Activated T-cell treated with anti-CD3 and anti-CD28 coated beads, Interleukin-2, amount 50 U/mL, for 1 hour (primary cell): Measurements from ENCODE around the gene PPM1D.

Experiments
- DNase-seq: peaks from one replicate; pipeline ENCODE4 v3.0.0-alpha.2; 2020

PPM1D gene

DNA sequence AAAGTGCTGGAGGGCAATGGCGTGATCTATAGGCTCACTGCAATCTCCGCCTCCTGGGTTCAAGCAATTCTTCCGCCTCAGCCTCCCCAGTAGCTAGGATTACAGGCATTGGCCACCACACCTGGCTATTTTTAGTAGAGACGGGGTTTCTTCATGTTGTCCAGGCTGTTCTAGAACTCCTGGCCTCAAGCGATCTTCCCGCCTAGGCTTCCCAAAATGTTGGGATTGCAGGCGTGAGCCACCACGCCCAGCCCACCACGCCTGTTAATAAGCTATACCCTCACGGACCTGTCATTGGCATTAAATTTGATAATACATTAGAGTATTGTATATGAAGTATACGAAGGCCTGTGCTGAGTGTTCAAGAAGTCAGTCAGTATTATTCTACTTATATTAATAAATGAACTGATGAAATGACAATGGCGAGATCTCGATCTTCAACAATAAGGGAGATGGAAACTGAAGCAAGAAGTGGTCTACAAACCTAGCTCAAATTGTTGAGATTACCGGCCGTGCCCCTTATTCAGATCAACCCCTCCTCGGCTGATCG lies 76.8 kb downstream of the PPM1D start:
- no peak for DNase-seq

DNA sequence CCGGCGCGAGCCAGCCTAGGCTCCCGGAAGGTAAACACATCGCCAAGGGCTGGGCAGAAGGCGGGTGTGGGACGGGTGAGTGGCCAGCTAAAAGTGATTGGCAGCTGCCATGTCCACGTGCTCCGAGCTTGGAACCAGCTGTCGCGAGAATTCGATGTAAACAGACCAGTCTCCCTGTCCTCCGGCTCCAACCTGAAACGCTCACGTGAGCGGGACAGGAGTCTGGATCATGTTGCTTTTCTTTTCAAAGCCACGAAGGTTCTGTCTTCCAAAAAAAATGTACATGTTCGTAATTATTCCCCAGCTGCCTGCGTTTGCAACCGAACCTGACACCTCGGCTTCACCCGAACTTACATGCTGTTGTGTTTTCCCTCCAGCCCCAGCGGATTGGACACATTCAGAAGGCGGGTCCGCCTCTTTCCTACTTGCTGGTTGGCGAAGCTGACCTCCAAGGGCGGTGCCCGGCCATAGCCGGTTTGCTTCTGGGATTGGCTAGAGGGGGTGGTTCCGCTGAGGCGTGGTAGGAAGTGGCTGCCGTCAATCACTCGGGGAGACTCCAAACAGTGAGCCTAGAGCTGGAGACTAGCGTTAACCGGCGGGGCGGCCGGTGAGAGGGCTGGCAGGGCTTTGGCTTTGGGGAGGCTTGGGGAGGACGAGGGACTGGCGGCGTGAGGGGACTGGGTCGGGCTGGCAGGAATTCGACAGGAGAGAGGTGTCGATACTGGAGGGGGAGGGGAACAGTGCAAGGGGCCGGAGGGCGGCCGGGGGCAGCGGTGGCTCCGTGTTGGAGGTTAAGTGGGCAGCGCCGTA lies 77.5 kb downstream of the PPM1D start, which contains the start of gene BCAS3:
Gene BCAS3, plus strand, starts transcription at position 544 of the 810 bp plus-strand sequence.
- DNase-seq, result peak; percentile 92

DNA sequence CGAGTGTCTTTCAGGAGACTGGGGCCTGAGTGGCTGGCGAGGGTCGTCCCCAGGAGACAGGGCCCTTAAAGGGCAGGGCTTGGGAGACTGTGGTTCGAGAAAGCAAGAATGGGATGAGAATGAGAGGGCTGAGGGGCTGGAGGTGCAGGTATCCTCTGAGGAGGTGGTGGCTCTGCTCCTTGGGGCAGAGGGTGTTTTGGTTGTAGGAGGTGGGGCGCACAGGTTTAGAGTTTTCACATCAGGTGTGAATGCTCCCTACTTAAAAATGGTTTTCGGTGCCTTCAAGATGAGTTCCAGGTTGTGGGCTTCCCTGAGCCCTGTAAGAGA lies 78.1 kb downstream of the PPM1D start:
- no peak for DNase-seq

DNA sequence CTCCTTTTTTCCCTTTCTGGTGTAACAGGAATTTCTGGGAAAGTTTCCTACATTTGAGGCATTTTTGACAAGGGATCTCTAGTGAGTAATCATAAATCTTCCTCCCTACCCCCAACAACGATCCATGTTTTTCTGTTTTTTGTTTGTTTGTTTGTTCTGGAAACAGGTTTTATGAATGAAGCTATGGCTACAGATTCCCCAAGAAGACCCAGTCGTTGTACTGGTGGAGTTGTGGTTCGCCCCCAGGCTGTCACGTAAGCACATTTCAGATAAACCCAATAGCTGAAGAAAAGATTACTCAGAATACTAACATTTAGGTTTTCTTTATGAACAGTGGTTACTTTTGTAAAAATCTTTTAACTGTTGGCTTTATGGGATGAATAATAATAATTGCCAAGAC lies 79.3 kb downstream of the PPM1D start:
- no peak for DNase-seq

DNA sequence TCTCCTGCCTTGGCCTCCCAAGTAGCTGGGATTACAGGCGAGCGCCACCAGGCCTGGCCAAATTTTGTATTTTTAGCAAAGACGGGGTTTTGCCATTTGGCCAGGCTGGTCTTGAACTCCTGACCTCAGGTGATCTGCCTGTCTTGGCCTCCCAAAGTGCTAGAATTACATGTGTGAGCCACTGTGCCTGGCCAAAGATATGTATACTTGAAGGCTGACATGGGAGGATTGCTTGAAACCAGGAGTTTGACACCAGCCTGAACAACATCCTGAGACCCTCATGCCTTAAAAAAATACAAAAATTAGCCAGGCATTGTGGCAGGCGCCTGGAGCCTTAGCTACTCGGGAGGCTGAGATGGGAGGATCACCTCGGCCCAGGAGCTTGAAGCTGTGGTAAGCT lies 80.8 kb downstream of the PPM1D start:
- no peak for DNase-seq

DNA sequence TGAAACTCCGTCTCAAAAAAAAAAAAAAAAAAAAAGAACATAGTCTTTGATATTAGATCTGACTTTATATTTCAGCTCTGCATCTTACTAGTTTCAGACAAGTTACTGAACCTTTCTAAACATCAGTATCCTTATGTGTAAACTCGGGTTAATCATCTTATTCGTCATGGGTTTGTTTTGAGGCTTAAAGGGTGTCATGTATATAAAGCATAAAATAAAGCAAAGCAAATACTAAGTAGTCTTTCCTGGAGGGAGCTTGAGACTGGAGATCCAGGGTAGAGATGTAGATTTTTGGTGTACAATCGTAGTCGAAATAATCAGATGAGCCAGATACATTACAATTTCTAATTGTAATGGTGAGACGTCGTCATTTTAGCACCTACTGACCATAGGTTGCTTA lies 85.4 kb downstream of the PPM1D start:
- DNase-seq, result no peak

DNA sequence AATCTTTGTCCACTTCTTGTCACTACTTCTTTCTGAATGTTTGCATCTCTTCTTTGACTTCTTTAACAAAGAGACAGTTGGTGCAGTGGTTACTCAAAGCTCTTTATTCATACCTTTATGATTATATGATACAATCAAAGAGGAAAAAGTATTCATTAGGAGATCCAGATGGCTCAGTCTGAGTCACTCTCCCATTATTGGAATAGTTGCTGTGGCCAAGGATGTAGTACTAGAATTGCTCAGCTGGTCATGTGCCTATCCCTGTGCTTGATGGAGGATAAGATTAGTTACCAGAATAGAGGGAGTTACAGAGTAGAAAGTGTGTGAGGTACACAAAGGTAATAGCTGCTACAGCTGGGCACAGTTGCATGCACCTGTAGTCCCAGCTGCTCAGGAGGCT lies 96.0 kb downstream of the PPM1D start:
- no peak for DNase-seq

DNA sequence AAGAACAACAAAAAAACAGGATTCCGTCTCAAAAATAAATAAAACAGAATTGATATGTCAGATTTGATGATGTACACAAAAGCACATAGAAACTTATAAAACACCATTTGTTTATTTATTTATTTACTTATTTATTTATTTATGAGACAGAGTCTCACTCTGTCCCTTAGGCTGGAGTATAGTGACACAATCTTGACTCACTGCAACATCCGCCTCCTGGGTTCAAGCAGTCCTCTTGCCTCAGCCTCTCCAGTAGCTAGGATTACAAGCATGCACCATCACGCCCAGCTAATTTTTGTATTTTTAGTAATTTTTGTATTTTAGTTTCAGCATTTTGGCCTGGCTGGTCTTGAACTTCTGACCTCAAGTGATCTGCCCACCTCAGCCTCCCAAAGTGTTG lies 99.1 kb downstream of the PPM1D start:
- DNase-seq, result no peak

DNA sequence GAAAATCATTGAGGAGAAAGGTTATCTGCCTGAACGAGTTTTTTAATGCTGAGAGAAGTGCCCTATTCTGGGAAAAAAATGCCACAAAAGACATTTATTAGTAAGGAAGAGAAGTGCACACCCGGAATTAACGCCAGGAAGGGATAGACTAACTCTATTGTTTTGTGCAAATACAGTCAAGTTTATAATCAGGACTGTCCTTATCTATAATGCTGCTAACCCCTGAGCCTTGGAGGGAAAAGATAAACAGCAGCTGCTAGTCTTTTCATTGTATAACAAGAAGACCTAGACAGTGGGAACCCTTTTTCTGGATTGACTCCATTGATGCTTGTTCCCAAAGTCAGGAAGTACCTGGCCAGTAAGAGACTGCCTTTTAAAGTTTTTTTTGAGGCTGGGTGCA lies 104.2 kb downstream of the PPM1D start:
- no peak for DNase-seq

DNA sequence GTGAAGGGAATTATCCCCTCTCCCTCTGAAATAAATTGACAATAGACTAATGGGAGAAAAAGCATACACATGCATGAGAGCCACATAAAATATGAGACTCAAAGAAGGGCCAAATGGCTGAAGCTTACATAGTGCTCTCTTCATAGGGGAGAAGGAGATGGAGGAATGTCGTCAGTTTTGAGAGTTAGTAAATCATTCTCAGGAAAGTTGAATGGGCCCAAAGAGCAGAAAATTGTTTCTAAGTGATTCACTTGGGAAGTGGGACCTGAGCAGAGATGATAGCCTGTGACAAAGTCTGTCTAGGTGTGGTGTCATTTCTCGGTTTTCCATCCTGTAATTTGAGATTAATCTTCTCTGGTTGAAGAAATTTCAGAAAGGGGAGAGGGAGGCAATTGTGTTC lies 112.7 kb downstream of the PPM1D start:
- DNase-seq, result no peak

DNA sequence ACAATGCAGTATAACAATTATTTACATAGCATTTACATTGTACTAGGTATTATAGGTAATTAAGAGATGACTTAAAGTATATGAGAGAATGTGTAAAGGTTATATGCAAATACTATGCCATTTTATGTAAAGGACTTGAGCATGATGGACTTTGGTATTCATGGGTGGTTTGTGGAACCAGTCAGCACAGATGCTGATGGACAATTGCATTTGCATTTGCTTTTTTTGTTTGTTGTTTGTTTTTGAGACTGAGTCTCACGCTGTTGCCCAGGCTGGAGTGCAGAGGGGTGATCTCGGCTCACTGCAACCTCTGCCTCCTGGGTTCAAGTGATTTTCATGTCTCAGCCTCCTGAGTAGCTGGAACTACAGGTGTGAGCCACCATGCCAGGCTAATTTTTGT lies 113.6 kb downstream of the PPM1D start:
- DNase-seq, result no peak
